ENCODE results near the gene TMEM156.

- TF ChIP-seq POLR2AphosphoS5 (IDR thresholded peaks at IDR 0.05; ENCODE audit: low read depth) (no peak), EZH2 (IDR thresholded peaks at IDR 0.05; ENCODE audit: low read depth, unreplicated experiment) (no peak), EZH2phosphoT487 (IDR thresholded peaks at IDR 0.05; ENCODE audit: unreplicated experiment) (no peak), ETS1 (IDR thresholded peaks at IDR 0.05) (no peak)
- TF ChIP-seq, protein P1, sequence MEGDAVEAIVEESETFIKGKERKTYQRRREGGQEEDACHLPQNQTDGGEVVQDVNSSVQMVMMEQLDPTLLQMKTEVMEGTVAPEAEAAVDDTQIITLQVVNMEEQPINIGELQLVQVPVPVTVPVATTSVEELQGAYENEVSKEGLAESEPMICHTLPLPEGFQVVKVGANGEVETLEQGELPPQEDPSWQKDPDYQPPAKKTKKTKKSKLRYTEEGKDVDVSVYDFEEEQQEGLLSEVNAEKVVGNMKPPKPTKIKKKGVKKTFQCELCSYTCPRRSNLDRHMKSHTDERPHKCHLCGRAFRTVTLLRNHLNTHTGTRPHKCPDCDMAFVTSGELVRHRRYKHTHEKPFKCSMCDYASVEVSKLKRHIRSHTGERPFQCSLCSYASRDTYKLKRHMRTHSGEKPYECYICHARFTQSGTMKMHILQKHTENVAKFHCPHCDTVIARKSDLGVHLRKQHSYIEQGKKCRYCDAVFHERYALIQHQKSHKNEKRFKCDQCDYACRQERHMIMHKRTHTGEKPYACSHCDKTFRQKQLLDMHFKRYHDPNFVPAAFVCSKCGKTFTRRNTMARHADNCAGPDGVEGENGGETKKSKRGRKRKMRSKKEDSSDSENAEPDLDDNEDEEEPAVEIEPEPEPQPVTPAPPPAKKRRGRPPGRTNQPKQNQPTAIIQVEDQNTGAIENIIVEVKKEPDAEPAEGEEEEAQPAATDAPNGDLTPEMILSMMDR (conservative IDR thresholded peaks at IDR 0.05; ENCODE audit: low read depth in 2 of 2): no peak
- TF ChIP-seq, protein P2, sequence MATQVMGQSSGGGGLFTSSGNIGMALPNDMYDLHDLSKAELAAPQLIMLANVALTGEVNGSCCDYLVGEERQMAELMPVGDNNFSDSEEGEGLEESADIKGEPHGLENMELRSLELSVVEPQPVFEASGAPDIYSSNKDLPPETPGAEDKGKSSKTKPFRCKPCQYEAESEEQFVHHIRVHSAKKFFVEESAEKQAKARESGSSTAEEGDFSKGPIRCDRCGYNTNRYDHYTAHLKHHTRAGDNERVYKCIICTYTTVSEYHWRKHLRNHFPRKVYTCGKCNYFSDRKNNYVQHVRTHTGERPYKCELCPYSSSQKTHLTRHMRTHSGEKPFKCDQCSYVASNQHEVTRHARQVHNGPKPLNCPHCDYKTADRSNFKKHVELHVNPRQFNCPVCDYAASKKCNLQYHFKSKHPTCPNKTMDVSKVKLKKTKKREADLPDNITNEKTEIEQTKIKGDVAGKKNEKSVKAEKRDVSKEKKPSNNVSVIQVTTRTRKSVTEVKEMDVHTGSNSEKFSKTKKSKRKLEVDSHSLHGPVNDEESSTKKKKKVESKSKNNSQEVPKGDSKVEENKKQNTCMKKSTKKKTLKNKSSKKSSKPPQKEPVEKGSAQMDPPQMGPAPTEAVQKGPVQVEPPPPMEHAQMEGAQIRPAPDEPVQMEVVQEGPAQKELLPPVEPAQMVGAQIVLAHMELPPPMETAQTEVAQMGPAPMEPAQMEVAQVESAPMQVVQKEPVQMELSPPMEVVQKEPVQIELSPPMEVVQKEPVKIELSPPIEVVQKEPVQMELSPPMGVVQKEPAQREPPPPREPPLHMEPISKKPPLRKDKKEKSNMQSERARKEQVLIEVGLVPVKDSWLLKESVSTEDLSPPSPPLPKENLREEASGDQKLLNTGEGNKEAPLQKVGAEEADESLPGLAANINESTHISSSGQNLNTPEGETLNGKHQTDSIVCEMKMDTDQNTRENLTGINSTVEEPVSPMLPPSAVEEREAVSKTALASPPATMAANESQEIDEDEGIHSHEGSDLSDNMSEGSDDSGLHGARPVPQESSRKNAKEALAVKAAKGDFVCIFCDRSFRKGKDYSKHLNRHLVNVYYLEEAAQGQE (IDR thresholded peaks at IDR 0.05; ENCODE audit: unreplicated experiment): no peak
These were observed 111.1 kb downstream of the TMEM156 start for GRCh38 chr4:38921151-38921550.
